D341Med (cell line): ENCODE measurements around the gene GNA15.

Experiments
- DNase-seq: peaks from one replicate; pipeline ENCODE4 v3.0.0; 2012; ENCODE audit warnings: low spot score

GNA15 gene

DNA sequence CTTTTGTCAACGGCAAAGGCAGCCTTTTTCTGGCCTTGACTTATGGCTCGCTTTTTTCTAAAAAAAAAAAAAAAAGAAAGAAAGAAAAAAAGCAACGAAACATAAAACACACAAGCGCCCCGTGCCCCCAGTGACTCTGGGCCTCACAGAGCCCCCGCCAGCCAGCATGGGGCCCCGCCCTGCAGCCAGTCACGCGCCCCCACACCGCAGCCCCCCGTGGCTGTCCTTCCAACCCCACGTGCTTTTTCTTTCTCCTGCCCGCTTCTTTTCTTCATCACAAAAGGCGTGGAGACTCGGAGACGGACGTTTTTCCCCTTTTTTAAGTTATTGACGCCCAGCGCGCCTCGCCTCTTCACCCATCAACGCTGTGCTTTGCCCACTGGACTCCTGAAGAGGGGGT is 14.4 kb upstream of the GNA15 start:
- no peak for DNase-seq

GRCh38 chr19:3121821-3122511 is 13.9 kb upstream of the GNA15 start:
- no peak for DNase-seq

- DNase-seq: no peak
These were observed 13.3 kb upstream of the GNA15 start for GRCh38 chr19:3122512-3122870.

DNA sequence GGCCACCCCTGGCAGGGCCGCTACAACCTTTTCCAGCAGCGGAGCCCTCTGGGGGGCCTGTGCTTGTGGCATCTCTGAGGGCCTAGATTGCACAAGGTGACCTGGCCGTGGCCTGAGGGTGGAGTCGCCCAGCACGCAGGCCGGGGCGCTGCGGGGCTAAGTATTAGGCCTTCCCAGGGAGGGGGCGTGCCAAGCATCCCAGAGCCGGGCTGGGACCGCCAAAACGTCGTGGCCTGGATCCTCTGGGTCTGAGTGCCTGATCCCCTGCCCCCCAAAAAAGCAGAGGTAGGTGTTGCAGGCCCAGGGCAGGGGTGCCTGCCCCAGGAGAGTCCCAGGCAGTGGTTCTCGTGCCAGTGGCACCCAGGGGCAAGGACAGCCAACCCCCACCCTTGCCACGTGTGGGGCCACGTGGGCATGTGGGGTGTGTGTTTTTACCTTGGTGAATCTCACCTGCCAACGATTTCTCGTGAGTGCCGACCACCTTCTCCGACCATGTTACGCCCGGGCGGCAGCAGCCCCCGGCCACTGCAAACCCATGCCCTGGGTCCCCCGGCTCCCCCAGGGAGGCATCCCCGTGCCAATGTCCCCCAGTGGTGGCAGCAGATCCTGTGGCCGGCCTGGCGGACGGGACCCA is 12.6 kb upstream of the GNA15 start:
- no peak for DNase-seq

- DNase-seq: no peak
These were observed 11.9 kb upstream of the GNA15 start for GRCh38 chr19:3123956-3124355.

DNA sequence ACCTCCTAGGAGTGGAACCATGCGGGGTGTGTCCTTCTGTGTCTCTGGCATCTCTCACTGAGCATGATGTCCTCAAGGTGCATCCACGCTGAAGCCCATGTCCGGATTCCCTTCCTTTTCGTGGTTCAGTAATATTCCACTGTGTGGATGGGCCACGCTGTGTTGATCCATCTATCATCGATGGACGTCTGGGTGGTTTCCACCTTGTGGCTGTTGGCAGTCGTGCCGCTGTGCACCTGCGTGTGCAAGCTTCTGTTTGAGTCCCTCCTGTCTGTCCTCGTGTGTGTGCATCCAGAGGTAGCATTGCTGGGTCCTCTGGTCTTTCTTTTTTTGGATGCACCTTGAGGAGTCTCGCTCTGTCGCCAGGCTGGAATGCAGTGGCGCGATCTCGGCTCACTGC is 11.2 kb upstream of the GNA15 start:
- no peak for DNase-seq

- DNase-seq: peak; percentile 86
These were observed 9.8 kb upstream of the GNA15 start for GRCh38 chr19:3125900-3126524.

DNA sequence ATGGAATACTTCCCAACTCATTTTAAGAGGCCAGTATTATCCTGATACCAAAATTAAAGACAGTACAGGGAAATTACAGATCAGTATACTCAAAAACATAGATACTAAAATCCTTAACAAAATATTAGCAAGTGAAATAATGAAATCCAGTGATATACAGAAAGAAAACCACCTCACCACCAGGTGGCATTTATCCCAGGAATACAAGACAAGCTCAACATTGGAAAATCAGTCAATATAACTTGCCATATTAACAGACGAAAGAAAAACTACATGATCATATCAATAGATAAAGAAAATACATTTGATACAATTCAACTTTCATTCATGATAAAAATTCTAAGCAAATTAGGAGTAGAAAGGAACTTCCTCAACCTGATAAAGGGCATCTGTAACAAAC is 6.7 kb upstream of the GNA15 start:
- DNase-seq: no peak

GRCh38 chr19:3131168-3131567 is 4.7 kb upstream of the GNA15 start:
- DNase-seq: no peak

GRCh38 chr19:3132971-3133792 is 2.7 kb upstream of the GNA15 start:
- DNase-seq: no peak

GRCh38 chr19:3133793-3134116 is 2.1 kb upstream of the GNA15 start:
- DNase-seq: no peak

DNA sequence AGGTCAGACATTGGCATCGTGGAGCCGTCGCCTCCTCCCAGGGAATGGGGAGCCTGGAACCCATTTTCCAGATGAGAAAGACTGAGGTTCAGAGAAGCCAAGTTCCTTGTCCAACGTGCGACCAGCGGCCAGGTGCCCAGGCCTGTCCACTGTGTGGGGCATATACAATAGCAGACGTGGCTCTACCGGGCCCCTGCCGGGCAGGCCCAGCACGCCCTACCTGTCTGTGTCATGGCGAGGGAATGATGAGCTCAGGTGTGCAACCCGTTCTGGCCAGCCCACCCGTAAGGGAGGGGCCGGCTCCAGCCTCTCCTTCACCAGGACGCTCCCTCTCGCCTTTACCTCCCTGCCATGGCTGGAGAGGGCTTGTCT is 837 bp downstream of the GNA15 start:
- DNase-seq: no peak

GRCh38 chr19:3137119-3137518 is 1.3 kb downstream of the GNA15 start:
- no peak for DNase-seq

DNA sequence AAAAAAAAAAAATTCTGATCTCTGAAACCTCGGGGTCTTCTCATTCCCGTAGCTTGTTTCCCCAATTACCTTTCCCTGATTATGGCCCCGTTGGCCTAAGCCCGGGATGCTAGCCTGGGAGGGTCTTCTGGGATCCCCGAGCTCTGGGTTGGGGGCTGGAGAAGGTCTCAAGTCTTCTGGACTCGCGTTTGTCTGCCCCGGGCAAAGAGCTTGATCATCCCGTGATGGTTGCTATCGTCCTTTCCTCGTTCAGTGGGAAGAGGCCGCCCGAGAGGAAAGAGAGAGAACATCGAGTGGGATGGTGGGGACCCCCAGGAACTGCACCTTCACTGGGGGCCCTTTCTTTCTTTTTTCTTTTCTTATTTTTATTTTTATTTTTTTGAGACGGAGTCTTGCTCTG is 2.4 kb downstream of the GNA15 start:
- no peak for DNase-seq

DNA sequence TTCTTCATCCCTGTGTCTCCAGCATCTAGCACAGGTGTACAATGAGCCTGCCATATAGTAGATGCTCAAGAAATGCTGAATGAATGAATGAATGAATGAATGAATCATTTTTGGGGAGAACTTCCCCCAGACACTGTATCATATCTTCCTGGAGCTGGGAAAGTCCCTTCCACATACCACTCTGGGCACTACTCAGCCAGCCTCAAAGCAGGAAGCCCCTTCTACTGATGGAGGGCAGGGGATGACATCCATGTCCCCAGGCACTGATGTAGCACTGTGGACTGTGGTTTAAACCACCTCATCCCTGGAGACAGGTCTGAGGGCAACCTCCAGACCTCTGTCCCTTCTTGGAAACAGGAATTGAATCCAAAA is 4.8 kb downstream of the GNA15 start:
- no peak for DNase-seq

DNA sequence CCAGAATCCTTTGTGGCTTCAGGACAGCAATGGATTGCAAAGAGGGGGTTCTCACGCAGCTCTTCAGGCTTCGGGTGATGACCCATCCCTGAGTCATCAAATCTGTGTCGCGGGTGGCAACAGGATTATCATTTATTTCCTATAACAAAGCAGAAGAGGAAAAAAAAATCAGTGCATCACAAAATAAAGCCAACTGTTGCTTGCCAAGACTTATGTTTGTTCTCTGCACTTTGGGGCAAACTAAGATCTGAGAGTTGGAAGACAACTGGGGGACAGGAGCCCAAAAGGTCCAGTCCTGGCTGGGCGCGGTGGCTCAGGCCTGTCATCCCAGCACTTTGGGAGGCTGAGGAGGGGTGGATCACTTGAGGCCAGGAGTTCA is 6.4 kb downstream of the GNA15 start:
- no peak for DNase-seq

GRCh38 chr19:3142781-3143337 is 7.0 kb downstream of the GNA15 start:
- DNase-seq: no peak

GRCh38 chr19:3145909-3146676 is 10.3 kb downstream of the GNA15 start:
- no peak for DNase-seq

GRCh38 chr19:3146677-3147100 is 10.9 kb downstream of the GNA15 start:
- DNase-seq: peak; percentile 67

GRCh38 chr19:3148503-3148902 is 12.7 kb downstream of the GNA15 start:
- no peak for DNase-seq

- no peak for DNase-seq
These were observed 13.3 kb downstream of the GNA15 start for GRCh38 chr19:3149089-3149488.
